ENCODE results near the gene CAVIN1.
"Not testable (repeated sequence)": the region's sequence is repeated elsewhere in the genome, so short reads cannot be mapped to it uniquely, and the experiment has no call there.

The CAVIN1 gene

DNA sequence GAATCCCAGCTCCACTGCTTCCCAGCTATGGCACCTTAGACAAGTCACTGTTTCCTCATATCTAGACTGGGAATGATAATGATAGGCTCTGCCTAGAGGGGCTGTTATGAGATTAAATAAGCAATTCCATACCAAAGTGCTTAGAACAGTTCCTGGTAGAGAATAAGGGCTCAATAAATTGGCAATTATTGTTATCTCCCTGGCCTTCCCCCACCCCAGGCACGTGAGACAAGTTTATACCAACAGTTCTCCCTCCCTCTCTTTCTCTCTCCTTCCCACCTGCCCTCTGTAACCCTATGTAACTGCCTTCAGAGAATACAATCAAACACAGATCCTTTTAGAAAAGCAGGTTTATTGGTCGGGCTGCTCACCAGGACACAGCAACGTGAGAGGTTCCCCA lies 20.9 kb downstream of the CAVIN1 start:
- Histone ChIP-seq H3K27me3 (ENCODE audit: low read length) (no peaks in the 10 kb centered on the region), H3K9me3 (ENCODE audit: insufficient read depth, low read length) (no peaks in the 10 kb centered on the region), H4K20me1 (ENCODE audit: low read depth, low read length) (no peaks in the 10 kb centered on the region), H3K9me2 (replicated peaks; ENCODE audit: insufficient read depth, low read length) (no peaks in the 10 kb centered on the region), H2AFZ (ENCODE audit: low read depth, low read length, severe bottlenecking) (no peak overlapping the region), H3K36me3 (ENCODE audit: low read length) (no peaks in the 10 kb centered on the region), H3K79me2 (ENCODE audit: insufficient read depth, low read length) (no peaks in the 10 kb centered on the region), H3K4me3 (ENCODE audit: insufficient read depth, low read length, poor library complexity, severe bottlenecking) (no peak overlapping the region), H3K9ac (ENCODE audit: low read length) (no peak overlapping the region), H3K4me2 (ENCODE audit: low read depth, low read length, poor library complexity, severe bottlenecking) (no peak overlapping the region), H3F3A (ENCODE audit: insufficient read depth) (no peaks in the 10 kb centered on the region), H3K27ac (ENCODE audit: low read depth, low read length) (no peak overlapping the region)
- TF ChIP-seq EZH2phosphoT487 (conservative IDR thresholded peaks at IDR 0.05; ENCODE audit: low read length) (no peak), CTCF (IDR thresholded peaks at IDR 0.05; ENCODE audit: insufficient read depth, low read length, poor library complexity, severe bottlenecking) (no peak)

DNA sequence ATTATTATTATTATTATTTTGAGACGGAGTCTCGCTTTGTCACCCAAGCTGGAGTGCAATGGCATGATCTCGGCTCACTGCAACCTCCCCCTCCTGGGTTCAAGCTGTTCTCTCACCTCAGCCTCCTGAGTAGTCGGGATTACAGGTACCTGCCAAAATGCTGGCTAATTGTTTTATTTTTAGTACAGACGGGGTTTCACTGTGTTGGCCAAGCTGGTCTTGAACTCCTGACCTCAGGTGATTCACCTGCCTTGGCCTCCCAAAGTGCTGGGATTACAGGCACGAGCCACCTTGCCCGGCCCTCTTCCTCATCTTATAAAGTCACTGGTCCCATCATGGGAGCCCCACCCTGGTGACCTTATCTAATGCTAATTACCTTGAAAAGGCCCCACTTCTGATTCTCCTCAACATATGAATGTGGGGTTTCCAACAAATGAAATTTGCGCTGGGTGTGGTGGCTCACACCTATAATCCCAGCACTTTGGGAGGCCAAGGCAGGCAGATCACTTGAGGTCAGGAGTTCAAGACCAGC lies 22.1 kb downstream of the CAVIN1 start:
- H3K9me3 ChIP-seq (ENCODE audit: insufficient read depth, low read length); H3K4me2 ChIP-seq (ENCODE audit: low read depth, low read length, poor library complexity, severe bottlenecking); H4K20me1 ChIP-seq (ENCODE audit: low read depth, low read length): not testable (repeated sequence)

DNA sequence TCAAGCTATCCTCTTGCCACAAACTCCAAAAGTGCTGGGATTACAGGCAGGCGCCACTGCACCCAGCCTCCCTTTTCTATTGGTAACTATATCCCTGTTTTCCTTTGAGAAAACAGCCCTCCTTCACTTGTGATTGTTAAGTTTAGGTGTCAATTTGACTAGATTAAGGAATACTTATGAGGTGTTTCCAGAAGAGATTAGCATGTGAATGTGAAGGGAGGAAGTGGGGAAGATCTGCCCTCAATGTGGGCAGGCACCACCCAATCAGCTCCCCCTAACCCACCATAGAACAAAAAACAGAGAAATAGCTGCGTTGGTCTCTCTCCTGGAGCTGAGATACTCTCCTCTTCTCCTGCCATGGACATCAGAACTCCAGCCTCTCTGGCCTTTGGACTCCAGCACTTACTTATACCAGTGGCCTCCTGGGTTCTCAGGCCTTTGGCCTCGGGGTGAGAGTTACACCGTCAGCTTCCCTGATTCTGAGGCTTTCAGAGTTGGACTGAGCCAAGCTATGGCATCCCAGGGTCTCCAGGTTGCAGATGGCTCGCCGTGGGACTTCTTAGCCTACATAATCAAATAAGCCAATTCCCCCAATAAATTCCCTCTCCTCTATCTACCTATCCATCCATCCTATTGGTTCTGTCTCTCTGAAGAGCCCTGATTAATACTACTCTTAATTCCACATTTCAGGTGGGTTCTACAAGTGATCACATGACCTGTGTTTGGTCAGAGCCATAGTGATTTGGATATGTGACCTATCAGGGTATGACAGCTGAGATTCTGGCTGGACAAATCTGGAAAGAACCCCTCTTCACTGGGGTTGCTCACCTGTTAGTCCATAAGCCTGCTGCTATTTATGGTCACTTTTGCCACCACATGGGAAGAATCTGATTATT lies 22.9 kb downstream of the CAVIN1 start:
- Histone ChIP-seq H2AFZ (ENCODE audit: low read depth, low read length, severe bottlenecking) (no peak overlapping the region), H4K20me1 (ENCODE audit: low read depth, low read length) (no peaks in the 10 kb centered on the region), H3K27ac (ENCODE audit: low read depth, low read length) (no peak overlapping the region), H3K27me3 (ENCODE audit: low read length) (no peaks in the 10 kb centered on the region), H3K9me3 (ENCODE audit: insufficient read depth, low read length) (no peaks in the 10 kb centered on the region), H3F3A (ENCODE audit: insufficient read depth) (no peaks in the 10 kb centered on the region), H3K36me3 (ENCODE audit: low read length) (no peaks in the 10 kb centered on the region), H3K4me2 (ENCODE audit: low read depth, low read length, poor library complexity, severe bottlenecking) (no peak overlapping the region), H3K4me3 (ENCODE audit: insufficient read depth, low read length, poor library complexity, severe bottlenecking) (no peak overlapping the region), H3K79me2 (ENCODE audit: insufficient read depth, low read length) (no peaks in the 10 kb centered on the region), H3K9ac (ENCODE audit: low read length) (no peak overlapping the region), H3K9me2 (replicated peaks; ENCODE audit: insufficient read depth, low read length) (no peaks in the 10 kb centered on the region)
- TF ChIP-seq EZH2phosphoT487 (conservative IDR thresholded peaks at IDR 0.05; ENCODE audit: low read length) (no peak), CTCF (IDR thresholded peaks at IDR 0.05; ENCODE audit: insufficient read depth, low read length, poor library complexity, severe bottlenecking) (no peak)

More for the DNA sequence above, 22.1 kb downstream of the CAVIN1 start:
- not testable (repeated sequence) for H3K36me3 ChIP-seq (ENCODE audit: low read length); H3K27ac ChIP-seq (ENCODE audit: low read depth, low read length); H2AFZ ChIP-seq (ENCODE audit: low read depth, low read length, severe bottlenecking); H3K27me3 ChIP-seq (ENCODE audit: low read length); H3K9me2 ChIP-seq (replicated peaks; ENCODE audit: insufficient read depth, low read length); H3K79me2 ChIP-seq (ENCODE audit: insufficient read depth, low read length); H3K9ac ChIP-seq (ENCODE audit: low read length); H3K4me3 ChIP-seq (ENCODE audit: insufficient read depth, low read length, poor library complexity, severe bottlenecking); H3F3A ChIP-seq (ENCODE audit: insufficient read depth)

- H3K4me2 ChIP-seq (ENCODE audit: low read depth, low read length, poor library complexity, severe bottlenecking): no peak overlapping the region
- no peak overlapping the region for H3K27ac ChIP-seq (ENCODE audit: low read depth, low read length)
- no peaks in the 10 kb centered on the region for H3F3A ChIP-seq (ENCODE audit: insufficient read depth)
Measured at GRCh38 chr17:42399121-42399520, 23.9 kb downstream of the CAVIN1 start.

DNA sequence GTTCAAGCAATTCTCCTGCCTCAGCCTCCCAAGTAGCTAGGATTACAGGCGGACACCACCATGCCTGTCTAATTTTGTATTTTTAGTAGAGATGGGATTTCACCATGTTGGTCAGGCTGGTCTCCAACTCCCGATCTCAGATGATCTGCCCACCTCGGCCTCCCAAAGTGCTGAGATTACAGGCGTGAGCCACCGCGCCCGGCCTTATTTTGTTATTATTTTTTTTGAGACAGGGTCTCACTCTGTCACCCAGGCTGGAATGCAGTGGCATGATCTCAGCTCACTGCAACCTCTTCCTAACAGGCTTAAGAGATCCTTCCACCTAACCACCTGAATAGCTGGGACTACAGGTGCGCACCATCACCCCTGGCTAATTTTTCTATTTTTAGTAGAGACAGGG lies 27.5 kb downstream of the CAVIN1 start:
- not testable (repeated sequence) for H2AFZ ChIP-seq (ENCODE audit: low read depth, low read length, severe bottlenecking); H3K4me2 ChIP-seq (ENCODE audit: low read depth, low read length, poor library complexity, severe bottlenecking); H3K9ac ChIP-seq (ENCODE audit: low read length); H3K9me3 ChIP-seq (ENCODE audit: insufficient read depth, low read length); H3K36me3 ChIP-seq (ENCODE audit: low read length); H3K27me3 ChIP-seq (ENCODE audit: low read length); H3K79me2 ChIP-seq (ENCODE audit: insufficient read depth, low read length); H3K27ac ChIP-seq (ENCODE audit: low read depth, low read length); H3F3A ChIP-seq (ENCODE audit: insufficient read depth); H3K4me3 ChIP-seq (ENCODE audit: insufficient read depth, low read length, poor library complexity, severe bottlenecking); H4K20me1 ChIP-seq (ENCODE audit: low read depth, low read length); H3K9me2 ChIP-seq (replicated peaks; ENCODE audit: insufficient read depth, low read length)

More at GRCh38 chr17:42399121-42399520, 23.9 kb downstream of the CAVIN1 start:
- Histone ChIP-seq H2AFZ (ENCODE audit: low read depth, low read length, severe bottlenecking) (no peak overlapping the region), H3K79me2 (ENCODE audit: insufficient read depth, low read length) (no peaks in the 10 kb centered on the region), H3K36me3 (ENCODE audit: low read length) (no peaks in the 10 kb centered on the region), H3K9me2 (replicated peaks; ENCODE audit: insufficient read depth, low read length) (no peaks in the 10 kb centered on the region), H3K9me3 (ENCODE audit: insufficient read depth, low read length) (no peaks in the 10 kb centered on the region), H3K9ac (ENCODE audit: low read length) (no peak overlapping the region), H4K20me1 (ENCODE audit: low read depth, low read length) (no peaks in the 10 kb centered on the region), H3K4me3 (ENCODE audit: insufficient read depth, low read length, poor library complexity, severe bottlenecking) (no peak overlapping the region), H3K27me3 (ENCODE audit: low read length) (no peaks in the 10 kb centered on the region)
- no peak for TF ChIP-seq EZH2phosphoT487 (conservative IDR thresholded peaks at IDR 0.05; ENCODE audit: low read length)
- TF ChIP-seq CTCF (IDR thresholded peaks at IDR 0.05; ENCODE audit: insufficient read depth, low read length, poor library complexity, severe bottlenecking): no peak

All from SU-DHL-6 (cell line).